Epidermal melanocyte (primary cell): ENCODE results near the gene NKX6-2.

Source experiments
- DNase-seq: peaks from one replicate; pipeline ENCODE4 v3.0.0; 2011; ENCODE audit warnings: low spot score; ENCODE audit not compliant: insufficient read length

NKX6-2 gene

DNA sequence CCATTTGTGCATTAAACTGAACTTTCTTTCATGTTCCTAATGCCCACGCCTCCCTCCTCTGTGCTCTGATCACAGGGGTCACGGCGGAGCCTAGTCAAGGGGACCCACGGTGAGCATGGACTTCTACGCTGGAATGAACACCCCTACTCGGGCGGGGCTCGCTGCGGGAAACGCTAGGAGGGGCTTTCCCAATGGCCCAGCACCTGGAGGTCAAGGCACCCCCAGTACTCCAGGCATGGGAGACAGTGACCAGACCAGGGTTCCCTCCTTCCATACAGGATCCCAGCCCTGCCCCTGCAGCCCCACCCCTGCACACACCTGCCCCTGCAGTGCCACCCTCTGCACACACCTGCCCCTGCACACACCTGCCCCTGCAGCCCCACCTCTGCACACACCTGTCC lies 27.1 kb upstream of the NKX6-2 start:
- no peak for DNase-seq

DNA sequence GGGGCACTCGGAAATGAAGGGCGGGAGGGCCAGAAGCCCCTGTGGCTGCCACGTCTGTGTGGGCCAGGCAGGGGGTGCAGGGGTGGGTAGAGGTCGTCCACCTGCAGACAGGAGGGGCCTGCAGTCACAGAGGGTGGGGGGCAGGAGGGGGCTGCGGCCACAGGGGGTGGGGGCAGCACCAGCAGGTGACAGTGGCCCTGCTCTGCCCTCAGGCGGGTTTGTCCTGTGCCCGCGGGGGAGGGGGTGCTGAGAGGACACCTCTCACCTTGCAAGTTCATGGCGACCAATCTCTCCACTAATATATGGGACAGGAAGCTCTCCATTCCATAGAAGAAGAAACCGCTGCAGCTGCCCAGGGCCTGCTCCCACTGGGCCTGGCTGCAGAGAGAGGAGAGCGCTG lies 26.6 kb upstream of the NKX6-2 start:
- no peak for DNase-seq

DNA sequence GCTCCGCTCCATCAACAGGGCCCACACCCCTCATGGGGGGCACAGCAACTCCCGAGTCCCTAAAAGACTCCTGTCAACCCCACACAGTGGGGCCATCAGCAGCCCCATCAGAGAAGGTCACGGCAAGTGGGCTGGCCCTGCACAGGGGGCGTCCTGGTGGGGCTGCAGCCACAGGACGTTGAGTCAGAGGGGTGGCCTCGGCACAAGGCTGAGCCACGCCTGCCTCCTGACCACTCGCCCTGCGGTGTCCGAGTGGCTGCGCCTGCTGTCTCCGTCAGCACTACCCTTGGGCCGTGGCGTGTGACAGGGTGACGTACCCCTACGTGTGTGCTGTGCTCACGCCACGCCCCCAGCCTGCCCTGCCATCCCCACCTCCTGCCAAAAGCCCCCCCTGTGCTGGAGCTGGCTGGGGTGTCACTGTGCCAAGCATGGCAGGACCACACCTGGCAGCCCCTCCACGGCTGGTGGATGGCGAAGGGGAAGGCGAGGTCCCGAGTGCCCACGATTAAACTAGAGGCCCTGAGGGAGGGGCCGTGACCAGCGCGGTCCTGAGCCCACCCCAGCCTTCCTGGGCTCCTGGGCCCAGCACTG lies 26.0 kb upstream of the NKX6-2 start:
- no peak for DNase-seq

DNA sequence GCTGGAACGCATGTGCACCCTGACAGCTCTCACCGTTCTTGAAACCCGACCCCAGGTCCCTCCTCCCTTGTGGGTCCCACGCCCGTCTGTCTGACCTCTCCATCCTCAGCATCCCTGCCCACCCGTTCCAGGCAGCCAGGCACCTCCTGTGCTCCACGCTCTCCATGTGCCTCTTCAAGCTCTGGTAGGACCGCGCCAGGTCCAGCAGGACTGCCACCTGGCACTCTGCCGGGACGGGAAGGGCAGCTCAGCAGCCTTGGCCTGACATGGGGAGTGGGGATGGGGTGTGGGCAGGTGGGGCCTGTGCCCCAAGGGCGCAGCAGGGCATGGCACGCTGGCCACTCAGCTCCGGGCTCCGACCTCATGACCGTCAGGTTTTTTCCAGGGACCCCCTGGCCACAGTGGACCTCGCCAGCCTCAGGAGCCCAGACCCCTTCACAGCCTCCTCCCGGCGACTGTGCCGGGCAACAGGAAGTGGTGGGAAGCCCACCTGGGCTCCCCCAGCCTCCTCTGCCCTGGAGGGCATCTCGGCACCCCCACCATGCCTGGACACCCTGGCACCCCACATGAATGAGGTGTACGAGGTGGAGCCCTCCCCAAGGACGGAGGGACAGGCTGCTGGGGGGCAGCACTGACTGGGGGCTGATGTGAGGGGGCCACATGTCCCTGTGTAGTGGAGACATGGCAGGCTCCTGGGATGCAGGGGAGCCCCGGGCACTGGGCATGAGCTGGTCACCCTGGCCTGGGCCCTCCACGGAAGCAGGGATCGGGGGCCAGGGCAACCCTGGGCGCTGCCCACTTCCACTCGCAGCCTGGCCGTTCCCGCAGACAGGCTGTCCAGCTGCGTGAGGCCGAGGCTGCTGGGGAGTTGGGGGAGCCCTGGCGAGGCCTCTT lies 25.1 kb upstream of the NKX6-2 start:
- DNase-seq, result no peak

DNA sequence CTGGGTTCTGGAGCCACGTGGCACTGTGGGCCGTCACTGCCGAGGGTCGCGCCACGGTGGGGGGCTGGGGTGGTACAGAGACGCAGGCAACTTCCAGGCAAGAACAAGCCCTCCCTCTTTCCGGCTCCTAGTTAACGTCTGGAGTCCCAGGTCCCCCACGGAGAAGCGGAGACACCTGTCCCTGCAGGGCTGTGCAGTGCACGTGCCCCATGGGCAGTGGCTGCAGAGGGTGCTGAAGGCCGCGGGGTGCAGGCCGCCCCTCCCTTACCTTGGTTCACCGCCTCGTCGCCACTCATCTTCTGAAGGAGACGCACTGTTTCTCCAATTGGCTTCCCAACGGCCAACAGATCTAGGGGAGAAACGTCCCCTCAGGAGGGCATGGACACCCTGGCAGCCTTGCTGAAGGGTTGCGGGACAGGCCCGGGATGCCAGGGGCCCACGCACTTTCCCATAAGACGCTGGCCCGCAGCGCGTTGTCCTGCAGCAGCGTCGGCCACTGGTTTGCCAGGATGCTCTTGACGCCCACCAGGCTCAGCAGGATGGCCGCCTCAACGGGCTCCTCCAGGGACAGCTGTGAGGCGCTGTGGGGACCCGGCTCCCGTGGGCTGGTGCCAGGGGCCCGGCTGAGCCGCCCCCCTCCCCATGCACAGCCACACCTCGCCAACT lies 24.3 kb upstream of the NKX6-2 start:
- DNase-seq, result no peak

DNA sequence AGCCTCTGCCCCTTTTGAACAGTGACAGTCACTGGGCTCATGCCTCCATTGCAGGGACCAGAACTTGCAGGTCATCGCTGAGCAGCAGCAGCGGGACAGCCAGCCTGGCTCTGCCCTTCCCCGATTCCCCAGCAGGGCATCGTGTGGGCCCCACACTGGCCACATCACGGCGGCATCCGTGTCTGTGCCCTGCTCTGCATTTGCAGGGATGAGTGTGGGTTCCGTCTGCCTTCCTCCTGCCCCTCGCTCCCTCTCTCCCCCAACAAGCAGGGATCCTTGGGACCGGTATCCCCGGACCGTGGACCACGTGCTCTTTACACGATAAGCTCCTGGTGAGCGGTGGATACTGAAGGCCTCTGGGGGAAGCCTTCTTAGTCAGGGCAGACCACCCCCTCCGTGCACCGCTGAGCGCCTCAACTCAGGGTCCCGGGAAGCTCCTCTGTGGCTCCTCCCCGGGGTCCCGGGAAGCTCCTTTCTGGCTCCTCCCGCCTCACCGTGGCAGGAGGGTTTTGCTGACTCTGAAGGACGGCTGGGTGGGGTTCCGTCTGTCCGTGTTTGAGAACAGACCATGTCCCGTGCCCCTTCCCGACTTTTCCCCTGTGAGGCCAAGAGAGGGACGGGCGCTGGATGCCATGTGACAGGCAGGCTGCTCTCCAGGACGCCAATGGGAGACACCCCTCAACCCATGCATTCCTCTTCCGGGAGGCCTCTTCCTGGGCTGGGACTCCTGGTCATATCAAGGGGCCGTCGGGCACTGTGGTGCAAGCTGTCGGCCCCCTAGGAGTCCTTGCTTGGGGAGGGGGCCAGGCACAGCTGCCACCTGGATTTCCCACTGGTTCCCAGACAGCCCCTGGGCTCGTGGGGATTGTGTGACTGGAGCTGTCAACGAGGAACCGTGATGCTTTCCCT lies 23.5 kb upstream of the NKX6-2 start:
- no peak for DNase-seq

DNA sequence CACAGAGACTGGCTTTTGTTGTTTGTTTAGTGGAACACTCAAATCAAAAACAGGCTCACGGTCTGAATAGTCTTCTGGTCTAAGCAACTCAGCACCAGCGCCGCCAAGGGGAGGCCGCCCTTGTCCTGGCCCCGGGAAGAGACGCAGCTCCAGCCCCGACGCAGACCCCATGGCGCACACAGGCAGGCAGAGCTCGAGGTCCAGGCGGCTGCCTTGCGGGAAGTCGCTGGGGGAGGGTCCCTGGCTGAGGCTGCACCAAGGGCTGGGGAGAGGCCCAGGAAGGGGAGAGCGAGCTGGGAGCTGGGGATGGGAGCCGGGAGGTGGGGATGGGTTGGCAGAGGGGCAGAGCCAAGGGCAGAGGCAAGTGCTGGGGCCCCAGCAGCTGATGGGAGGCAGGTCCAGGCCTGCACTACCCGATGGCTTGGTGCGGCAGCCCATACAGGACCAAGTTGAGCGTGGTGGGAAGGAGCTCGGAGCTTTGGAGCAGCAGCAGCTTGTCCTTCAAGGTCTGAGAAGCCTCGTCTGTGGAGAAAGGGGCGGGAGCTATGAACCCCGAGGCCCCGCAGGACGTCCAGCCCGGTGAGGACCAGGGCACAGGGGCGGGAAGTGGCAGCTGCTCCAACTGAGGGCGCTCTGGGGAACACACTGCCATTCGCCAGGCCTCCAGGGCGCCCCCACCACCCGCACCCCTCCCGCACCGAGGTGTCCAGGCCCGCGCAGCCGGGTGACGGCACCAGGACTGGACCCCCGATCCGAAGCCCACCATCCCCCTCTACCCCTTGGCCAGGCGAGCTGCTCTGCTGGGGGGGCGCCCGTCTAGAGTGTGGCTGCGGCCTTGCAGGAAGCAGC lies 22.7 kb upstream of the NKX6-2 start:
- DNase-seq, result no peak

DNA sequence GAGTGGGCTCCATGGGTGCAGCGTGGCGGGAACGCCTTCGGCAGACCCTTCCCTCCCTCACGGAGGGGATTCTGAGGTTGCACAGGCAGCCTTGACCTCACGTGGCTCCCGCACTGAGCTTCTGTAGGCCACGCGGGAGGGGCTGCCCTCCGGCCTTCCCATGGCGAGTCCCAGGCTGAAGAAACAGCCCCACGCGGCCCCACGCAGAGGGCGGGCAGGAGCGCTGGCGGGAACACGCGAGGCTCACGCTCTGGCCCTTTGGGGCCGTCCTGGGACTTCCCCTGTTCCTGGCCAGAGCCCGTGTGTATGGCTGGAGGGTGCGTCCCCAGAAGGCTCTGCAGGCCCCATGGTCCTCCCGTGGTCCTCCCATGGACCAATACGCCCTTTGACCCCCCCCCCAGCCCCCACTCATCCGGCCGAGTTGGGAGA lies 21.7 kb upstream of the NKX6-2 start:
- DNase-seq, result no peak

DNA sequence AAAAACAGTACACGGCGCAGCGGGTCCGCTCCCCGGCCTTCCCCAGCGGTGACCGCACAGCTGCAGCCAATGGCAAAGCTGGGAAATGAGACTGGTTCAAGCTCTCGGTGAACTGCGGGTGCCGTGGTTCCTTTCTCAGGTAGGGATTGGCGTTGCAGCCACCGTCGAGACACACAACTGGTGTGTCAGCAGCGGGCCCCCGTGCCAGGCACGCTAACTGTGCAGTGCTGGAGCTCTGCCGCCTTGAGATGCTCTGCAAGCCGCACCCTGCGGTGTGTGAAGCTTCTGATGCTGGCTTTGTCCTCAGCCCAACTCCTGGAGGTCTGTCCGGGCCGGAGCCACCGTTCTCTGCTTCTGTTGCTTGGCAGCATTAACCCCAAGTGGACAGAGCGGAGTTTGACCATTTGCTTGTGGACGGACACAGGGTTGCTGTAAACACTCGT lies 20.6 kb upstream of the NKX6-2 start:
- DNase-seq, result no peak

DNA sequence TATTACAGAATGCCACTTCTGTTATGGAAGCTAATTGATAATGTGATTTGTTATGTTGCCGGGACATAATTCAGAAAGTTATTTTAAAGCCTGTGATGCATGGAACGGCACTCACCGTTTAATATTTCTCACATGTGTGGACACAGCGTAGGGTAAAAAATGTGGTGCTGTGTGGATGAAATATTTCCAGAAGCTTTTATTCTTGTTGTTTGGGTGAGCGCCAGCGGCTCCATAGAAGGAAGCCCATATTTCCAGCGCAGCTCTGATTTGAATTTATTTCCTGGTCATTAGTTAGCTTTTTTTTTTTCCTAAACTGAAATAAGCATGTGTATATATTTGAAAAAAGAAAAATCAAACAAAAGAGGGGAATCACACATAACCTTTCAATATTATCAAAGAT lies 20.2 kb upstream of the NKX6-2 start:
- DNase-seq, result no peak

DNA sequence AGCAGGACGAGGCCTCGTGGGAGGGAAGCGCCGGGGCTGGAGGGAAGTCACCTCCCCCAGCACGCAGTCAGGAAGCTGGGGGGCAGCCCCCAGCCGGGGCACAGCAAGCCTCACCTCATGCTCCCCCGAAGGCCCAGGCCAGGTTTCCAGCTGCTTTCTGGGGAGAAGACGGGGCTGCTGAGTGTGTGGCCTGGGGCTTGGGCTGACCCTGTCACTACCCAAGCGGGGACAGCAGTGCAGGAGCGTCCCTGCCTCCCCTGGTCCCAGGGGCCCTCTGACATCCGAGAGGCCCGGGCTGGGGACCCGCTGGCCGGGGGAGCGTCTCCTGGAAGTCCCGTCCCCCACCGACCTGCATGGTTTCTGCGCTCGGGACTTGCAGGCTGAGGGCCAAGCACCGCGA lies 19.7 kb upstream of the NKX6-2 start:
- no peak for DNase-seq

DNA sequence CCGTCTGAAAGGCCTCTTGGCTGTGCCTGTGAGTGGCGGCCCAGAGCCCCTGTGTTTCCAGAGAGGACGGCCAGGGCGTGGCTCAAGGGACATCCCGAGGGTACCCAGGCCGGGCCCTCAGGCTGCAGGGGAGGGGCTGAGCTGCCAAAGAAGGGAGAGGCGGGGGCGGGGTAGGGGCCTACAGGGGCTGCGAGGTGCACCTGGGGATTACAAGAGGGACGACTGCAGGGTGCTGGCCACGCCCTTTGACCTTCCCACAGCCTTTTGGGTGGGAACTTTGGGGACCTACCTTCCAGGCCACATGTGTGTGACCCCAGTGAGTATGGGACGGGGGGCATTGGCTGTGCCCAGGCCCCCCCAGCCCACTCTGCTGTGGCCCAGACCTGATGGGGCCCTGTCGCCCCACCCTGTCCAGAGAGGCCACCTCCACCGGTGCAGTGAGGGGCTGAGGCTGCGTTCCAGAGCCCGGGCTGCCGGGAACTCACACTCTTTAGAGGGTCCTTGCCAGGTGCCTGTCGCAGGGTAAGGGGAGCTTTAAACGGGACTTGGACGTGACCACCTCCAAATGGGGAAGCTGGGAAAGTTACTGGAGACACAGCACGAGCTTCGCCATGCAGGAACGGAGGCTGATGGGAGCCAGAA lies 19.0 kb upstream of the NKX6-2 start:
- DNase-seq, result no peak

DNA sequence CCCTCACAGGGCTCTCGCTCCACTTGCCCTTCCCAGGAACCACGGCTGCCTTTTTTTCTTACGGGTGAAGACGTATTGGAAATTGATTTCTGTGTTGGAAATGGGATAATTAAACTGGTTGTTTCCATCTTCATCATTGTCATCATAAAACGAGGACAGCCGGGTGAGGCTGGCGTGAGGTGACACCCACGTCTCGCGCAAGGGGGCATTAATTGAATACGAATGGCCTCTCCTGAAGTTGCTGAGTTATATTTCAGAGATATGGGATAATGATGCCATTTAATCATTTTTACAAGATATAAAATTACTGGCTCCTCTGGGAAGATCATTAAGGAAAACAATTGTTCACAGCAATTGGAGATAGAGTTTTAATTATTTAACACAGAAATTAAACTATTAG lies 18.3 kb upstream of the NKX6-2 start:
- no peak for DNase-seq

DNA sequence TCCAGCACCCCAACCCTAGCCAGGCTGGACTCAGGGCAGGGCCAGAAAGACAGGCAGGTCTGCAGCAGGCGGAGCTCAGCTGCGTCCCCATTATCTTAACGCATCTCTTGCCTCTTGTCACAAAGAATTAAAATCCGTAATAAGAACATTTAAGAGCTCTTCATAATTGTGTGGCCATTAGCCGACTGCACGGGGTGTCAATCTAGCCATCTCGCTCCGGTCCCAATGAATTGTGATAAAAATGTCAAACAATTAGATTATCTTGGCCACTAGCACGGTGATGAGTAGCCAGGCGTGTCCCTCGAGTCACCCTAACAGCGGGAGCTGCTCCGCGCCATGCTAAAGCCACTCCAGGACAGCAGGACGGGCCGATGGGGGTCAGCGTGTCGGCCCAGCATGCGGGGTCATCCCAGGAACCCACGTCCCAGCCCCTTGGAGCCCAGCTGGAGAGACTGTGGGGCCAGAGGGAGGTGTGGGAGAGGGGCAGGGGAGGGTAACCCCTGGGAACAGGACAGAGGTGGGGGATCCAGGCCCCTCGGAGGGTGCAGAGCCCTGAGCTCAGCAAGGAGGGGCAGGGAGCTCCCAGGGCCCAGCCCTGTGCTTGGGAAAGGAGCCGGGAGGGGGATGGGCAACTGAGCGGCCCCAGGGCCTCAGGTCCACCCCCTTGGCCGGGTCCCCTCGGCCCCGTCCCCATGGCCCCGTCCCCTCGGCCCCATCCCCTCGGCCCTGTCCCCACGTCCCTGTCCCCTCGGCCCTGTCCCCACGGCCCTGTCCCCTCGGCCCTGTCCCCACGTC lies 17.7 kb upstream of the NKX6-2 start:
- DNase-seq, result no peak

DNA sequence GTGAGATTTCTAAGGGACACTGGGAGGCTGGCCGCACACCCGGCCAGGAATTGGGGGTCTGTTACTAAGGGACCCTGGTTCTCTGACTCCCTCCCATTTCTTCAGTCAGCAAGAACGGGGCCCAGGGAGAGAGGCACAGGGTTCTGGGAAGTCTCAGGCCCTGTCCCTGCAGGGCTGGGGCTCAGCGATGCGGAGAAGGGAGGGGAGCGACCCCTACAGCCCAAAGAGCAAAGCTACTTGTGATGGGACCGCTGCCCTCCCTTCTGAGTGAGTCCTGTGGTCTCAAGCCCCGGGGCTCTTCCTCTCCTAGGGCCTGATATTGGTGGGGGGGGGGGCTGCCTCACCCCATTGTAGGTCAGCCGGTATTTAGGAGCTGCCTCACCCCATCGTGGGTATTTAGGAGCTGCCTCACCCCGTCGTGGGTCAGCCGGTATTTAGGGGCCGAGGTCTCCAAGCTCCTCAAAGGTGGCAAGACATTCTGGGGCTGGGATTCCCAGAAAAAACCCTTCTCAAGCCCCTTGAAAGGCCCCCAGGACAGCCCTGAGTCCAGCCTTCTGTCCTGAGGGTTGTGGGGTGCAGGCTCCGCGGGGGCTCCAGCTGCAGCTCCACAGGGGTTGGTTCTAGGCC lies 16.9 kb upstream of the NKX6-2 start:
- no peak for DNase-seq

DNA sequence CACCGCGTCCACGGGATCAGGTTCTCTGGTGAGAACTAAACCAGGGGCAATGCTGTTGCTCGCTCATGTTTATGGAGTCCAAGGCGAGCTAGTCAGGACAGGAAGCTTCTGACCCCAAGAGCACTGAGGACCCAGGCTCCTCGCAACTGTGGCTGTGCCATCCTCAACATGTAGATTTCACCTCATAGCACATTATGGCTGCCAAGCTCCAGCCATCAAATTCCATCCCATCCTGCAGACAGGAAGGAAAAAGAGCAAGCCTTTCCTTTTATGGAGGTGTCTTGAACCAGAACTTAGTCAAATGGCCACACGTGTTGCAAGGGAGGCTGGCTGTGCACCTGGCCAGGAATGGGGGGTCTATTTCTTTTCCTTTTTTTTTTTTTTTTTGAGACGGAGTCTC lies 16.1 kb upstream of the NKX6-2 start:
- DNase-seq, result no peak

DNA sequence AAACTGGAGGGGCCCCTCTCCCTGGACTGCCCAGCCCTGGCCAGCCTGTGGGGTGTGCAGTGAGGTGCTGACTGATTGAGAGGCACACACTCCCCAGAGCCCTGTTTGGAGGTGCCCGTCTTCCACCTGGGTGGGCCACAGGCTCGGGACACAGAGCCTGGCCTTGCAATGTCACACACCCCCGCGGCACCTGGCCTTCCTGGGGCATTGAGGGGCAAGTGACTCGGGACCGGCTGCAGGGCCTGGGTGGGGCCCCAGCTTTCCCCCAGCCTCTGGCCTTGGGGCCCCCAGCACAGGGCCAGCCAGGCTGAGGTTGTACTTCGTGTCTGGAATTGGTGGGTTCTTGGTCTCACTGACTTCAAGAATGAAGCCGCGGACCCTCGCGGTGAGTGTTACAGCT lies 13.9 kb upstream of the NKX6-2 start:
- no peak for DNase-seq

DNA sequence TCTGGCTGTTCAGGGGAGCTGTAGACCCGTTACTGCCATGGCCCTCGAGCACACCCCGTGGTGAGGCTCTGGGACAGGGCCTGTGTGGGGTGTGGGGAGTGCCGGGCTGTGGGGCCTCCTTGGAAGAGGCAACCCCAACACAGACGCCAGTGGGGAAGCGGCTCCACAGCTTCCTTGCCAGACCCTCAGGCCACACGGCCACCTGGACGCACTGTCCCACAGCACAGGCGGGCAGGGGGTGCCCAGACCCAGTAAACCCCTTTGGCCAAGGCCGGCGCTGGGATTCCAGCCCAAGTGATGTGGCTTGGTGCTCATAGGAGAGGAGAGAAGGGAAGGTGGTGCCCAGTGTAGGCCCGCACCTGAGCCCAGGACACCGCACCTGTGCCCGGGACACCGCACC lies 12.9 kb upstream of the NKX6-2 start:
- DNase-seq, result no peak

DNA sequence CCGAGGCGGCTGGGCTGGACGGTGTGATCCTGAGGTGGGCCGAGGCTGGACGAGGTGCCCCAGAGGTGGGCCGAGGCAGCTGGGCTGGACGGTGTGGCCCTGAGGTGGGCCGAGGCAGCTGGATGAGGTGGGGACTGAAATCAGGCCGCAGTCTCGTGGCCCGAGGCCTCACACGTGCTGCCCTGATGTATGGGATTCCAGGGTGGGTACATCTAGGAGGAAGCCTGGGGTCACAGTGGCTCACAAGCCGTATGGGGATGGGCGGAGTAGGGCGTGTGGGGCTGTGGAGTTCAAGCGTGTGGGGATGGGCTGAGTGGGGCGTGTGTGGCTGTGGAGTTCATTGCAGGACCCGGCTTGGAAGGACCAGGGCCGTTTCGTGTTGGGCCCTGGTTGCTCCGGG lies 12.5 kb upstream of the NKX6-2 start:
- no peak for DNase-seq
